SK-MEL-5 (cell line): ENCODE data around the gene CSH2. TPM values are rescaled to one million over a fixed set of nuclear protein-coding genes. Genes with fewer than 3 reads are reported as not detected.
"Not testable (repeated sequence)": the region's sequence is repeated elsewhere in the genome, so short reads cannot be mapped to it uniquely, and the experiment has no call there.

Experiments
- DNase-seq: peaks from one replicate; pipeline ENCODE4 v3.0.0-alpha.2; 2016; ENCODE audit warnings: low read depth, low spot score
- in situ Hi-C: cut with HindIII; loops from 2 replicates; pipeline ENCODE4 v1.10.0; 2016; ENCODE audit warnings: low sequenced_read_pairs, high pct_unique_total_duplicates, low pct_unique_long_range_greater_than_20kb
- polyA plus RNA-seq, 2 experiments: library from polyadenylated mRNA; depleted of rRNA; stranded (reverse); fragments of >200 nt; gene quantifications; 2 replicates each; pipeline ENCODE4 v1.2.3, GENCODE V29; 2015
- total RNA-seq: library from RNA; depleted of rRNA; stranded (reverse); fragments of >200 nt; shearing (Covaris generic); gene quantifications from 2 replicates; pipeline ENCODE4 v1.2.3, GENCODE V29; 2014; rRNA removed

CSH2 gene
- not detected in 2 replicates for total RNA-seq
- polyA plus RNA-seq (2015; cell fraction: cytosol; rRNA removed) = not detected in 2 replicates
- polyA plus RNA-seq (2015; cell fraction: nucleus; rRNA removed) = not detected in 2 replicates

- in situ Hi-C loops, DNase-seq: not testable (repeated sequence)
Measured at GRCh38 chr17:63873577-63873976, at the start of gene CSH2. CSH2 (minus strand) TSS chr17:63873677; CDS start chr17:63873614, 63 bp downstream.

DNA sequence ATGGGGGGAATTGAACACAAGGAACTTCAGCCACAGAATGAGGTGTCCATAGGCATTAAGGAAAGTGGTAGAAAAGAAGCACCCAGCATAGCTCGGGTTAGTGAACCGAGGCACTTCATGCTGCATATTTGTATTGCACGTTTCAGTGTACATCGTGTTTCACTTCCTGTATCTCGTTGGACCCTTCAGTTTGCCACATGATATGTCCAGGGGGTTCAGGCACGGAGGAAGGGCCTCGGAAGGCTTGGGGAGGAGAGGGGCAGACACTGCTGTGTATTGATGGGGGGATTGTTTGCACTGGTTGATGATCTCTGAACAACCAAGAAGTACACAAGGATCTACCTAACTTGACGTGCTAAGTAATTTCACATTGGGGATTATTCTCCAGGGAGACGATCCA lies 48.9 kb upstream of the CSH2 start:
- in situ Hi-C loops, DNase-seq: not testable (repeated sequence)

- in situ Hi-C loops, DNase-seq: not testable (repeated sequence)
Measured at GRCh38 chr17:63920779-63921178, 47.3 kb upstream of the CSH2 start.

DNA sequence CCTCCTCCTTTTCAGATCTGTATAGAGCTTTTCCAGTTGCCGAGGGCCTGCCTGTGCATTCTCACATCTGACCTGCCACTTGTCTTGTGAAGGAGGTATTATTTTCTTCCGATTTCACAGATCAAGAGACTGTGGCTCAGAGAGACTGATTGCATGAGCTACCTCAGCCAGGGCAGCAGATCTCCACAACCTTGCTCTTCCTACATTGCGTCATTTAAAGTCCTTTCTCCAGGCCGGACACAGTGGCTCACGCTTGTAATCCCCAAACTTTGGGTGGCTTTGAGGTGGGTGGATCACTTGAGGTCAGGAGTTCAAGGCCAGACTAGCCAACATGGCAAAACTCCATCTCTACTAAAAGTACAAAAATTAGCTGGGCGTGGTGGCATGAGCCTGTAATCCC lies 46.6 kb upstream of the CSH2 start:
- DNase-seq = peak; percentile 37
- in situ Hi-C loops = not testable (repeated sequence)

GRCh38 chr17:63919311-63919723 lies 45.8 kb upstream of the CSH2 start:
- in situ Hi-C loops = no loop called here
- peak; percentile 70 for DNase-seq

DNA sequence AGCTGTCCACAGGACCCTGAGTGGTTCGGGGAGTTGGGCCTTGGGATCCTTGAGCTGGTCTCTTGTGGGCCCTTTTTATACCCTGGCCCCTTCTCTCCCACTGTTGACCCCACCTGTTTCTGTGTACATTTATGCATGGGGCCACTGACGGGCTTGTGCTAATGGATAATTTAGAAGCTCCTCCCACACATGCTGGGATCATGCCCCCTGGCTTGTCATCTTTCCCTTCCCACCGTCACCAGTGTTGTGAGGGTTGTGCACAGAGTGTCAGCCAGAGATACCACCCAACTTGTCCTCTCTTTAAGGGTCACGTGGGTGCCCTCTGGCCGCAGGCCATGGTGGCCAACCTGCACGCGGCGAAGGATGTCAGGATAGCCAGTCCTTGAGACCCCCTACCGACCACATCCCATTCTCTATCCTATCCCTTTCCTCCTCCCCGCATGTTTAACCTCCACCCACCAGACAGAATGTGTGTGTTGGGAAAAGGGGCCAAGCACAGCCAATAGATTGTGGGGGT lies 45.4 kb upstream of the CSH2 start, which contains the start of gene GH1:
Gene GH1 (minus strand): TSS at position 51 of the 517 bp plus-strand sequence. CDS start 63 bp downstream, outside the sequence.
- in situ Hi-C loops, DNase-seq: not testable (repeated sequence)

GRCh38 chr17:63918305-63918704 lies 44.8 kb upstream of the CSH2 start:
- in situ Hi-C loops = no loop called here
- no peak for DNase-seq

GRCh38 chr17:63917646-63918045 lies 44.2 kb upstream of the CSH2 start:
- no peak for DNase-seq
- in situ Hi-C loops = no loop called here

GRCh38 chr17:63917206-63917605 lies 43.7 kb upstream of the CSH2 start:
- DNase-seq, in situ Hi-C loops: not testable (repeated sequence)

GRCh38 chr17:63916566-63917185 lies 43.2 kb upstream of the CSH2 start:
- no peak for DNase-seq
- in situ Hi-C loops = no loop called here

GRCh38 chr17:63915753-63916152 lies 42.3 kb upstream of the CSH2 start:
- DNase-seq, in situ Hi-C loops: not testable (repeated sequence)

DNA sequence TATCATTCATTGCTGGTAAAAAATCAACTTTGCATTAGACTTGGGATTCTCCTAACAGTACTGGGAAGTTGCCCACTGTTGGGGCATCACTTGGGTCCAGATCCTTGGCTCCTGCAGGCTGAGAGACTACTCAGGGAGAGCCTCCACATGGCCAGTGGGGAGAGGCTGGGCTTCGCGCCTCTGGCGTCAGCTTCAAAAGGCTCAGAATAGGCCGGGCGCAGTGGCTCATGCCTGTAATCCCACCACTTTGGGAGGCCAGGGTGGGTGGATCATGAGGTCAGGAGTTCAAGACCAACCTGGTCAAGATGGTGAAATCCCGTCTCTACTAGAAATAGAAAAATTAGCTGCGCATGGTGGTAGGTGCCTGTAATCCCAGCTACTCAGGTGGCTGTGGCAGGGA lies 41.0 kb upstream of the CSH2 start:
- no peak for DNase-seq
- in situ Hi-C loops = no loop called here

- DNase-seq = peak; percentile 55
- in situ Hi-C loops = no loop called here
Measured at GRCh38 chr17:63911657-63912100, 38.2 kb upstream of the CSH2 start.

DNA sequence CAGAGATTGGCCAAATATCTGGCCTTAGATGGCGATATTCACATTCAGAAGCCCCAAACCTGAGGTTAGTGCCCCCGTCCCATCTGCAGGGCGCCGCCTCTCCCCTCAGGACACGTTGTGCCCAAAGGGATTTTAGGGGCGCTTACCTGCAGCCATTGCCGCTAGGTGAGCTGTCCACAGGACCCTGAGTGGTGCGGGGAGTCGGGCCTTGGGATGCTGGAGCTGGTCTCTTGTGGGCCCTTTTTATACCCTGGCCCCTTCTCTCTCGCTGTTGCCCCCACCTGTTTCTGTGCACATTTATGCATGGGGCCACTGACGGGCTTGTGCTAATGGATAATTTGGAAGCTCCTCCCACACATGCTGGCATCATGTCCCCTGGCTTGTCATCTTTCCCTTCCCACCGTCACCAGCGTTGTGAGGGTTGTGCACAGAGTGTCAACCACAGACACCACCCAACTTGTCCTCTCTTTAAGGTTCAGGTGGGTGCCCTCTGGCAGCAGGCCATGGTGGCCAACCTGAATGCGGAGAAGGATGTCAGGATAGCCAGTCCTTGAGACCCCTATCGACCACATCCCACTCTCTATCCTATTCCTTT lies 37.7 kb upstream of the CSH2 start, which contains the start of gene CSHL1:
Gene CSHL1 (minus strand): TSS at position 218 of the 595 bp plus-strand sequence. CDS start 62 bp downstream, at position 156.
- DNase-seq = no peak
- in situ Hi-C loops = no loop called here

DNA sequence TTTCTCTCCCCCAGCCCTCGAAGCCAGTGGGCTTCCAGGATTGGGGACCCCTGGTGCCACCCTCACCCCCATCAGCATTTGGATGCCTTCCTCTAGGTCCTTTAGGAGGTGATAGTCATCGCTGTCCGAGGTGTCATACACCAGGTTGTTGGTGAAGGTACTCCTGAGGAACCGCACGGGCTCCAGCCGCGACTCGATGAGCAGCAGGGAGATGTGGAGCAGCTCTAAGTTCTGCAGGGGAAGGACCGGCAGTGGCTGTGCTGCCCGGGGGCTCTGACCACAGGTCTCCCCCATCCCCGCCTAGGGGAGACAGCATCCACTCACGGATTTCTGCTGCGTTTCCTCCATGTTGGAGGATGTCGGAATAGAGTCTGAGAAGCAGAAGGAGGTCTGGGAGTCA lies 36.6 kb upstream of the CSH2 start:
- DNase-seq = no peak
- in situ Hi-C loops = no loop called here

DNA sequence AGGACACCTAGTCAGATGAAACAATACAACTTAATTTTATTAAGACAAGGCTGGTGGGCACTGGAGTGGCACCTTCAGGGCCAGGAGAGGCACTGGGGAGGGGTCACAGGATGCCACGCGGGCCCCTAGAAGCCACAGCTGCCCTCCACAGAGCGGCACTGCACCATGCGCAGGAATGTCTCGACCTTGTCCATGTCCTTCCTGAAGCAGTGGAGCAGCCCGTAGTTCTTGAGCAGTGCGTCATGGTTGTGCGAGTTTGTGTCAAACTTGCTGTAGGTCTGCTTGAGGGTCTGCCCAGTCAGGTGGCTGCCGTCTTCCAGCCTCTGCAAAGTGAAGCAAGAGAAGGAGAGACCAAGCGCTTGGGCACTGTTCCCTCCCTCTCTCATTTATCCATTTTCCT lies 36.1 kb upstream of the CSH2 start:
- in situ Hi-C loops, DNase-seq: not testable (repeated sequence)

DNA sequence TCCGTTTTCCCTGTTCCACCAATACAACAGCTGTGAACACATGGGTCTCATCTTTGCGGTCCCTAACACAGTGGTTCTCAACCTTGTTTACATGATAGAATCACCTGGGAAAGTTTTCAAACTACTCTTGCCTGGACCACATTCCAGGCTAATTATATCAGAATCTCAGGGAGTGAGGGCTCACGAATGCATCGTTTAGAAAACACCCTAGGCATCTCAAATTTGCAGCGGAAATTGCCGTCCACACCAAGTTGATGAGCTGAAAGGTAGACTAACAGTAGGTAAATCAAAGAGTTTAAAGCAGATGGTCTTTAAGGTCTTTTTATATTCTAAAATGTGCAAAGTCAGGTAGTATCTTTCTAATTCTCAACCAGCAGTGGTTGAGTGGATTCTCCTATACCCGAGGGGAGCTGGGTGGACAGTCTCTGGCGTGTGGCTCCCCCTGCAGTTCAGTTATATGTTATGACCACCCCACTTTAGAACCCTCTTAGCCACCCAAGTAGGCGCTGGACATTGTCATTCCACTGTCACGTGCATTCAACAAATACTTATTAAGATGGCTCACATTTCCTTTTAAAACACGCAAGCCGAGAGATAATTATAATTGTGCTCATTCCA lies 33.8 kb upstream of the CSH2 start:
- in situ Hi-C loops = not testable (repeated sequence)

GRCh38 chr17:63904796-63905195 lies 31.3 kb upstream of the CSH2 start:
- DNase-seq, in situ Hi-C loops: not testable (repeated sequence)

More for the DNA sequence above, 33.8 kb upstream of the CSH2 start:
- peak; percentile 61 for DNase-seq
